LNCAP (cell line): ENCODE data around the gene CIB2.

Experiments used
- TF ChIP-seq, protein P1 (sequence below): fragments of 450-650 bp; IDR thresholded peaks from 2 replicates; pipeline ENCODE4 v1.5.1; 2017; ENCODE audit warnings: mild to moderate bottlenecking

The CIB2 gene

DNA sequence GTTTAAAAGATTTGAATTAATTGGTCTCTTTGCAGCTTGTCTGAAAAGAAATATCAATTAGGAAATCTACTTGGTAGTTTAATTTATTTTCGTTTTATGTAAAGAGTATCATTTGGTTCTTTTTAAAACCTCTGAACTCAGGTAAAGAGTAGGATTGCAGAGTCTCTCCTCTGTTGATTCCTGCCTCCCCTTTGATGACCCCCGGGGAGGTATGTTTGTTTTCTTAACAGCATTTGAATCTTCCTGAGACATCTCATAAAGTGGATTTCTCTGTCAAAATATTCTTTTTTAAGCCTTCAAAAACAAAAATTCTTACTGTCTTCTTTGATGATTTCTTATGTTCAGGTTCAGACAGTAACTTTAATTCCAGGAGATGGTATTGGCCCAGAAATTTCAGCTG is 26.0 kb upstream of the CIB2 start:
- TF ChIP-seq, protein P1, sequence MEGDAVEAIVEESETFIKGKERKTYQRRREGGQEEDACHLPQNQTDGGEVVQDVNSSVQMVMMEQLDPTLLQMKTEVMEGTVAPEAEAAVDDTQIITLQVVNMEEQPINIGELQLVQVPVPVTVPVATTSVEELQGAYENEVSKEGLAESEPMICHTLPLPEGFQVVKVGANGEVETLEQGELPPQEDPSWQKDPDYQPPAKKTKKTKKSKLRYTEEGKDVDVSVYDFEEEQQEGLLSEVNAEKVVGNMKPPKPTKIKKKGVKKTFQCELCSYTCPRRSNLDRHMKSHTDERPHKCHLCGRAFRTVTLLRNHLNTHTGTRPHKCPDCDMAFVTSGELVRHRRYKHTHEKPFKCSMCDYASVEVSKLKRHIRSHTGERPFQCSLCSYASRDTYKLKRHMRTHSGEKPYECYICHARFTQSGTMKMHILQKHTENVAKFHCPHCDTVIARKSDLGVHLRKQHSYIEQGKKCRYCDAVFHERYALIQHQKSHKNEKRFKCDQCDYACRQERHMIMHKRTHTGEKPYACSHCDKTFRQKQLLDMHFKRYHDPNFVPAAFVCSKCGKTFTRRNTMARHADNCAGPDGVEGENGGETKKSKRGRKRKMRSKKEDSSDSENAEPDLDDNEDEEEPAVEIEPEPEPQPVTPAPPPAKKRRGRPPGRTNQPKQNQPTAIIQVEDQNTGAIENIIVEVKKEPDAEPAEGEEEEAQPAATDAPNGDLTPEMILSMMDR = no peak

GRCh38 chr15:78156653-78157052 is 25.4 kb upstream of the CIB2 start:
- TF ChIP-seq, protein P1 = no peak

DNA sequence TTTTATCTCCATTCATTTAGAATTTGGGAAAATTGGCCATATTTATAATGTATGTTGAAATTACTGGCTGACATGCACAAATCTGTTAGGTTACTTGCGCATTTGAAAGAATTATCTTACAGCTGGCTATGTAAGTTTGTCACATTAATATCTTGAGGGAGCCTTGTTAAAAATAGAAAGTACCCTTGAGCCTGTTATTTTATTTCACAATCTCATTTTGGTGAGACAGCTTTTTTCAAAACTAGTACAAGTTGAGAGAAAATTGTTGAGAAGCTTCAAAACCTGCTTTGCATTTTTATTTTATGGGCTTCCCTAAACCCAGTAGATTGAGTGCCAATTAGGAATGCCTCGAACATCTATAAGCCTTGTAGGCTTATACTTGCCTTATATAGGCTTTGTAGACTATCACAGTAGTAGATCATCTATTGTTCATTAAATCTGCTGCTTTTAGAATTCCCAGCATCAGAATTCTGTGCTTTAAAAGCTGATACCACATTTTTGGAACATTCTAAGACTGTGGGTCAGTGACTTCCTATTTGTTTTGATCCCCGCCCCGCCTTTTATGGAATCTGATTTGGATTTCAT is 24.2 kb upstream of the CIB2 start:
- TF ChIP-seq, protein P1 = no peak

- TF ChIP-seq, protein P1 = no peak
Measured at GRCh38 chr15:78154955-78155354, 23.7 kb upstream of the CIB2 start.

DNA sequence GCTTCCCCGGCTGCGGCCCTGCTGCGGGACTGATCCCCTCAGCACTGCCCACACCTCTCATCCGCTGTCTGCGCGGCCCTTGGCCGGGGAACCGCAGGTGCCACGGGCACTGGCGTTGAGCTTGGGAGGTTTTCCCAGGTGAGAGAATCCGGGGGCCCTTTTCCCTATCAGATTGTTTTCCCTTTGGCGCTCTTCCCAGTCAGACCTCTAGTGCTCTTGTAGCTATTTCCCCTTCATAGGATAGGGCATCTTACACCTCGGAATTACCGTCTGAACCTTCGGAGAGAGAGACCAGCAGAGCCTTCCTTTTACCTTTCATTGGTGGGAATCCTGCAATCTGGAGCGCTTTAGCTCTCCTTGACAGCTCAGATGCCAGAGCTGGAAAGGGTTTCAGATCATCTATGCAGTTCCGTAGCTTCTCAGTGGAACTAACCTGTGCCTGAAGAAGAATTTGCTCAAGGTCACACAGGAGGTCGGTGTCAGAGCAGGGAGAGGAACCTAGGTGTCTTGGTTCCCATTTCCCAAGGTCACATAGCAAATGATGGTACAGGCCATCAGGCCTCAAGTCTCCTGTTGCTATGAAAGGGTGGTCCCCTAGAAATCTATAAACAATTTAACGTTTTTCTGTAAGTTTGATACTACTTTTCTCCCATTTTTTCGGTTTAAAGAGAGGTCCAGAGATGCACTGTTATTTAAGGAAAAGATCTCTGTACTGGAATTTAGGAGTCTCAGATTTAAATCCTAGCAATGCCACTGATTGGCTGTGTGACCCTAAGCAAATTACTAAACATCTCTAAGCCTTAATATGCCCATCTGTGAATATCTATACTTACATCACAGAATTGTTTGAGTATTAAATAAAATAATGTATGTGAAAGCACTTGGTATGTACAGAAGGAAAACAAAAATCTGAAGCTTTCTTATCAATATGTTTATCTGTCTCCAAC is 18.8 kb upstream of the CIB2 start:
- TF ChIP-seq, protein P1 = no peak

GRCh38 chr15:78149068-78149804 is 18.0 kb upstream of the CIB2 start, which contains the start of gene IDH3A:
IDH3A (plus strand) TSS chr15:78149362; CDS start chr15:78149404, 42 bp downstream.
- TF ChIP-seq, protein P1 = no peak

DNA sequence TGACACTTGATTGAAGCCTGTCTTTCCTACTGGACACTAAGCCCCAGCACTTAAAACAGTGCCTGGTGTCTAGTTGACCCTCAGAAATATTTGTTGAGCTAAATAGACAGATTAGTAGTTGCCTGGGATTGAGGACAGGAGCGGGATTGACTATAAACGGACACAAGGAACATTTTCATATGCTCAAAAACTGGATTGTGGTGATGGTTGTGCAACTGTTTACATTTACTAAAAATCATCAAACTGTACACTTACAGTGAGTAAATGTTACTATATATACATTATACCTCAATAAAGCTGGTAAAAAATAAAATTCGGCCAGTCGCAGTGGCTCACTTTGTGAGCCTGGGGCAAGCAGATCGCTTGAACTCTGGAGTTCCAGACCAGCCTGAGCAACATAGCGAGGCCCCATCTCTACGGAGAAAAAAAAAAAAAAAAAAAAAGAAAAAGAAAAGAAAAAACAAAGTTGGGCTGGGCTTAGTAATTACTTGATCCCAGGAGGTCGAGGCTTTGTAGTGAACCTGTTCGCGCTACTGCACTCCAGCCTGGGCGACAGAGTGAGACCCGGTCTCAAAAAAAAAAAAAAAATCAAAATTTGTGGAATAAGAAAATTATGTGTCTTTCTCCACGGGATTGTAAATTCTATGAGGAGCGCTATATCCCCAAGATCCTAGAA is 17.3 kb upstream of the CIB2 start:
- TF ChIP-seq, protein P1 = no peak
